AG09309 (cell line): ENCODE results near the gene REV1.
"Not testable (repeated sequence)": the region's sequence is repeated elsewhere in the genome, so short reads cannot be mapped to it uniquely, and the experiment has no call there.

ENCODE experiments used
- DNase-seq: peaks from one replicate; pipeline ENCODE4 v3.0.0-alpha.2; 2010; ENCODE audit warnings: low read depth
- H3K4me3 ChIP-seq: 2 replicates; pipeline ENCODE4 v1.5.1; 2011; ENCODE audit warnings: mild to moderate bottlenecking, low read depth, low read length, moderate library complexity; ENCODE audit not compliant: control insufficient read depth
- CTCF ChIP-seq: IDR thresholded peaks from 2 replicates; pipeline ENCODE4 v1.5.1; 2011; ENCODE audit warnings: mild to moderate bottlenecking, low read depth, low read length, inconsistent platforms; ENCODE audit not compliant: insufficient read depth, control insufficient read depth; ENCODE audit errors: missing control alignments

The REV1 gene

GRCh38 chr2:99514357-99514756 lies 24.5 kb upstream of the REV1 start:
- TF ChIP-seq CTCF = no peak
- no peak overlapping the region for H3K4me3 ChIP-seq

GRCh38 chr2:99512181-99512591 lies 22.4 kb upstream of the REV1 start:
- no peak overlapping the region for H3K4me3 ChIP-seq
- no peak for DNase-seq
- no peak for TF ChIP-seq CTCF

More at GRCh38 chr2:99514357-99514756, 24.5 kb upstream of the REV1 start:
- no peak for DNase-seq

- TF ChIP-seq CTCF = no peak
- no peak overlapping the region for H3K4me3 ChIP-seq
- no peak for DNase-seq
These were observed 19.6 kb upstream of the REV1 start for GRCh38 chr2:99509387-99509786.

- no peak for TF ChIP-seq CTCF
- H3K4me3 ChIP-seq = no peak overlapping the region
- no peak for DNase-seq
These were observed 18.4 kb upstream of the REV1 start for GRCh38 chr2:99507937-99508818.

GRCh38 chr2:99504844-99505584 lies 15.2 kb upstream of the REV1 start:
- DNase-seq = no peak
- H3K4me3 ChIP-seq = no peak overlapping the region
- TF ChIP-seq CTCF = no peak

- H3K4me3 ChIP-seq, DNase-seq: not testable (repeated sequence)
These were observed 14.0 kb upstream of the REV1 start for GRCh38 chr2:99503662-99504416.
